Progenitor cell of endocrine pancreas (in vitro differentiated cells): Measurements from ENCODE around the gene PRDM11. TPM values are rescaled to one million over a fixed set of nuclear protein-coding genes. Genes with fewer than 3 reads are reported as not detected.

ENCODE experiments used
- DNase-seq: peaks from one replicate; pipeline ENCODE4 v3.0.0; 2021; ENCODE audit warnings: low spot score; ENCODE audit not compliant: unreplicated experiment
- H3K27ac Mint-ChIP-seq: 2 replicates; pipeline ENCODE4 v1.8.0; 2021; ENCODE audit warnings: mild to moderate bottlenecking, moderate library complexity, mixed read lengths
- H3K27me3 Mint-ChIP-seq: 2 replicates; pipeline ENCODE4 v1.8.0; 2021; ENCODE audit warnings: mixed read lengths
- H3K36me3 Mint-ChIP-seq: 2 replicates; pipeline ENCODE4 v1.8.0; 2022; ENCODE audit warnings: mixed read lengths; ENCODE audit not compliant: insufficient read depth
- H3K4me1 Mint-ChIP-seq: 2 replicates; pipeline ENCODE4 v1.8.0; 2021; ENCODE audit warnings: low read depth, mixed read lengths
- H3K4me3 Mint-ChIP-seq: 2 replicates; pipeline ENCODE4 v1.8.0; 2021; ENCODE audit warnings: low read depth, mild to moderate bottlenecking, moderate library complexity, mixed read lengths
- H3K9me3 Mint-ChIP-seq: 2 replicates; pipeline ENCODE4 v1.8.0; 2021; ENCODE audit warnings: low read depth, mixed read lengths
- long read RNA-seq: library from polyadenylated mRNA; unstranded; transcript quantifications from one replicate; pipeline ENCODE4 v2.0.0, GENCODE V29; 2020
- total RNA-seq: library from RNA; stranded (reverse); gene quantifications from 2 replicates; pipeline ENCODE4 v1.2.1, GENCODE V29; 2021
- TF ChIP-seq, protein P1 (sequence below): fragments of 200-600 bp; sonication (generic); IDR thresholded peaks from one replicate; pipeline ENCODE4 v1.5.0; 2021; ENCODE audit warnings: antibody characterized with exemption, mild to moderate bottlenecking; ENCODE audit not compliant: unreplicated experiment

PRDM11 gene
- 23.7 and 27.1 TPM in 2 replicates for total RNA-seq
- long read RNA-seq, partial matches to known transcripts: 0 of 2 reads
- long read RNA-seq, other reads (novel, unspliced or antisense): 2 of 2 reads

DNA sequence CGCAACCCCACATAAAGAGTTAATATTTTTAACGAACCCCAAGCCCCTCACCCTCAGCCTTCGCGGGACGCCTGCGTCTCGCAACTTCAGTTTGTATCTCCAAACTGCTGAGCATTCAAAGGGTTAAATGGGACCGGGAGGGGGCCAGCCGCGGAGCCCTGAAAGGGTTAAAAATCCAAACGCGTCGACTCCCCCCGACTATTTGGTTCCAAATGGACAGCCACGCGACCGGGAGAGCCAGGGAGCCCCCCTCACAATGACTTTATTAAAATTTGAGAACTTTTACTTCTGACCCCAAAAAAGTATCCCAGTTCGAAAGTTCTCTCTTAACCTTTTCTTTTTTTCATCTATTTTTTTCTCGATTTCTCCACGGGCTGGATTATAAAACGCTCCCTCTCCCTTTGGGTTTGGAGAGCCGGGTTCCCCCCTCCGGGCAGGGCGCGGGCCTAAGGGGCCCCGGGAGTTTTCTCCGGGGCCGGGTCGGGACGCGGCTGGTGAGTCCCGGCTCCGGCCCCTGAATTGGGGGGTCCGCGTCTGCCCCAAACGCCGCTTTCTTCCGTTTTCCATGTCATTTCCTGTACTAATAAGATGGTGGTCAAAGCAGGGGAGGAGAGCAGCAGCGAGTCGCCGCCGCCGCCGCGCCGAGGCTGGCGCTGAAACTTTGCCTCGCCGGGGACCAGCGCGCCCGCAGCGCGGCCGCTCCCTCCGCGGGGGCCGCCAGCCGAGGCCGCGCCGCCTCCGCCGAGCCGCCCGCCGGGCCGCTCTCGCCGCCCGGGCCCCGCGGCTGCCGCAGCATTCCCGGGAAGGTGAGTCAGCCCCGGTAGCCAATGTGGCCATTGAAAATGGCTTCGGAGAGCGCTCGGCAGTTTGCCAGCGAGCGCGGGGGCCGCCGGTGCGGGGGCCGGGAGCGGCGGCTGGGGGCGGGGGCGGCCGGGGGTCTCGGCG is at the start of gene PRDM11:
TSS of gene PRDM11 (plus strand) at position 568 of the 945 bp plus-strand sequence. CDS start 35,128 bp downstream, outside the sequence.
- Mint-ChIP-seq H3K27ac (peak within 1 kb of the TSS; percentile 97), H3K9me3 (no peaks in the 10 kb centered on the region), H3K4me1 (peaks cover 23% of the 10 kb centered on the region), H3K4me3 (peak within 1 kb of the TSS; percentile 88), H3K36me3 (no peaks in the 10 kb centered on the region), H3K27me3 (peaks cover 46% of the 10 kb centered on the region)
- peak; percentile 36 for DNase-seq
- TF ChIP-seq, protein P1, sequence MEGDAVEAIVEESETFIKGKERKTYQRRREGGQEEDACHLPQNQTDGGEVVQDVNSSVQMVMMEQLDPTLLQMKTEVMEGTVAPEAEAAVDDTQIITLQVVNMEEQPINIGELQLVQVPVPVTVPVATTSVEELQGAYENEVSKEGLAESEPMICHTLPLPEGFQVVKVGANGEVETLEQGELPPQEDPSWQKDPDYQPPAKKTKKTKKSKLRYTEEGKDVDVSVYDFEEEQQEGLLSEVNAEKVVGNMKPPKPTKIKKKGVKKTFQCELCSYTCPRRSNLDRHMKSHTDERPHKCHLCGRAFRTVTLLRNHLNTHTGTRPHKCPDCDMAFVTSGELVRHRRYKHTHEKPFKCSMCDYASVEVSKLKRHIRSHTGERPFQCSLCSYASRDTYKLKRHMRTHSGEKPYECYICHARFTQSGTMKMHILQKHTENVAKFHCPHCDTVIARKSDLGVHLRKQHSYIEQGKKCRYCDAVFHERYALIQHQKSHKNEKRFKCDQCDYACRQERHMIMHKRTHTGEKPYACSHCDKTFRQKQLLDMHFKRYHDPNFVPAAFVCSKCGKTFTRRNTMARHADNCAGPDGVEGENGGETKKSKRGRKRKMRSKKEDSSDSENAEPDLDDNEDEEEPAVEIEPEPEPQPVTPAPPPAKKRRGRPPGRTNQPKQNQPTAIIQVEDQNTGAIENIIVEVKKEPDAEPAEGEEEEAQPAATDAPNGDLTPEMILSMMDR: no peak

- Mint-ChIP-seq H3K36me3 (no peaks in the 10 kb centered on the region), H3K27me3 (peaks cover 56% of the 10 kb centered on the region)
These were observed 48.5 kb upstream of the PRDM11 start for GRCh38 chr11:45097721-45098493.

GRCh38 chr11:45098929-45099328 is 47.5 kb upstream of the PRDM11 start:
- Mint-ChIP-seq H3K27ac (no peak overlapping the region), H3K36me3 (no peaks in the 10 kb centered on the region), H3K27me3 (peaks cover 57% of the 10 kb centered on the region), H3K4me1 (no peaks in the 10 kb centered on the region), H3K4me3 (no peak overlapping the region), H3K9me3 (no peaks in the 10 kb centered on the region)
- TF ChIP-seq, protein P1: no peak
- DNase-seq: no peak

More at GRCh38 chr11:45097721-45098493, 48.5 kb upstream of the PRDM11 start:
- peaks cover 4% of the 10 kb centered on the region for H3K4me1 Mint-ChIP-seq
- DNase-seq: peak; percentile 83
- no peak overlapping the region for H3K4me3 Mint-ChIP-seq
- TF ChIP-seq, protein P1: no peak
- H3K27ac Mint-ChIP-seq: peak overlapping the region; percentile 57
- H3K9me3 Mint-ChIP-seq: no peaks in the 10 kb centered on the region

DNA sequence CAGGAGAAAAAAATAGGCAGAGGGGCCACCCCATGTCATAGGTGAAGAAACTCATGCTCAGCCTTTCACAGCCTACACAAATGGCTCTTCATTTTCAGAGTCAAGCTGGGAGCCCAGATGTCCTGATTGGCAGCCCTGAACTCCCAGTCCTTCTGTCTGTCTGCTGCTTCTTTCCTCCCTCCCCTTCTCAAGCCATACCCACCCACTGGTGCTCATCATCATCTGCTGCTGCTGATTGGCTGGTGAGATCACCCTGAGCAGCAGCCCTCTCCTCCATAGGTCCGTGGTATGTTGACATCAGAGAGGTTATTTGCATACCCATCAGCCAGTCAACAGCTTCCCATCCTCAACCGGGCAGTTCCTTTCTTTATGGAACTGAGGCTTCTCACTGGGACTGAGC is 46.1 kb upstream of the PRDM11 start:
- no peak overlapping the region for H3K4me3 Mint-ChIP-seq
- H3K4me1 Mint-ChIP-seq: no peaks in the 10 kb centered on the region
- TF ChIP-seq, protein P1: no peak
- H3K27me3 Mint-ChIP-seq: peaks cover 57% of the 10 kb centered on the region
- no peaks in the 10 kb centered on the region for H3K9me3 Mint-ChIP-seq
- no peak overlapping the region for H3K27ac Mint-ChIP-seq
- no peaks in the 10 kb centered on the region for H3K36me3 Mint-ChIP-seq
- no peak for DNase-seq

DNA sequence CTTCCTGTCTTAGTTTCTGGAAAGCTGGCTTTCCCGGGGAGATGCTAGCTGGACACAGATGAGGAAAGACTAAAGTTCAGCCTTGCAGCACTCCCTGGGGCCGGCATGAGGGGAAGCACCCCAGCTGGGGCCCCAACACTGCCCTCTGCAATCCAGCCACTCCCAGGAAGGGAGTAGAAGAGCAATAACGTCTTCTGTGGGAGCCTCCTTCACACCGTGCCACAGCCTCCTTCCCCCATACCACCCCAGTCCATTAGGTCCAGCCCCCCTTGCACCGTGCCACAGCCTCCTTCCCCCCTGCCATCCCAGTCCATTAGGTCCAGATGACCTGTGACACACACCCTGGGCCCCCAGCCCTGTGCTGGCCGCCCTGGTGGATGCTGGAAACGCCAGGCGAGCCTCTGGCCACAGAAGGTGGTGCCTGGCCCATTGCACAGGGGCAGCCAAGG is 44.1 kb upstream of the PRDM11 start:
- peaks cover 44% of the 10 kb centered on the region for H3K27me3 Mint-ChIP-seq
- H3K9me3 Mint-ChIP-seq: no peaks in the 10 kb centered on the region
- H3K36me3 Mint-ChIP-seq: no peaks in the 10 kb centered on the region
- TF ChIP-seq, protein P1: no peak
- H3K27ac Mint-ChIP-seq: no peak overlapping the region
- no peak overlapping the region for H3K4me3 Mint-ChIP-seq
- H3K4me1 Mint-ChIP-seq: no peaks in the 10 kb centered on the region
- DNase-seq: no peak
